ENCODE results near the gene BAK1.

The BAK1 gene

GRCh38 chr6:33607126-33607783 is 27.2 kb upstream of the BAK1 start:
- H3K4me3 ChIP-seq (ENCODE audit: low read depth, low read length): no peak overlapping the region

GRCh38 chr6:33606642-33607041 is 26.6 kb upstream of the BAK1 start:
- H3K4me3 ChIP-seq (ENCODE audit: low read depth, low read length): no peak overlapping the region
- no peak for TF ChIP-seq CTCF (IDR thresholded peaks at IDR 0.05; ENCODE audit: low read depth, low read length)

More at GRCh38 chr6:33607126-33607783, 27.2 kb upstream of the BAK1 start:
- no peak for TF ChIP-seq CTCF (IDR thresholded peaks at IDR 0.05; ENCODE audit: low read depth, low read length)

- H3K4me3 ChIP-seq (ENCODE audit: low read depth, low read length): no peak overlapping the region
- TF ChIP-seq CTCF (IDR thresholded peaks at IDR 0.05; ENCODE audit: low read depth, low read length): no peak
Measured at GRCh38 chr6:33604941-33605854, 25.1 kb upstream of the BAK1 start.

GRCh38 chr6:33602180-33602579 is 22.1 kb upstream of the BAK1 start:
- no peak overlapping the region for H3K4me3 ChIP-seq (ENCODE audit: low read depth, low read length)
- no peak for TF ChIP-seq CTCF (IDR thresholded peaks at IDR 0.05; ENCODE audit: low read depth, low read length)

GRCh38 chr6:33600761-33601160 is 20.7 kb upstream of the BAK1 start:
- H3K4me3 ChIP-seq (ENCODE audit: low read depth, low read length): no peak overlapping the region
- TF ChIP-seq CTCF (IDR thresholded peaks at IDR 0.05; ENCODE audit: low read depth, low read length): no peak

GRCh38 chr6:33599413-33599938 is 19.4 kb upstream of the BAK1 start:
- H3K4me3 ChIP-seq (ENCODE audit: low read depth, low read length): no peak overlapping the region
- TF ChIP-seq CTCF (IDR thresholded peaks at IDR 0.05; ENCODE audit: low read depth, low read length): no peak
